ENCODE data around the gene FAM25A. TPM values are rescaled to one million over a fixed set of nuclear protein-coding genes. Genes with fewer than 3 reads are reported as not detected.

Gene FAM25A
- total and polyA plus RNA-seq, 2 experiments from 2014 or later = not detected

DNA sequence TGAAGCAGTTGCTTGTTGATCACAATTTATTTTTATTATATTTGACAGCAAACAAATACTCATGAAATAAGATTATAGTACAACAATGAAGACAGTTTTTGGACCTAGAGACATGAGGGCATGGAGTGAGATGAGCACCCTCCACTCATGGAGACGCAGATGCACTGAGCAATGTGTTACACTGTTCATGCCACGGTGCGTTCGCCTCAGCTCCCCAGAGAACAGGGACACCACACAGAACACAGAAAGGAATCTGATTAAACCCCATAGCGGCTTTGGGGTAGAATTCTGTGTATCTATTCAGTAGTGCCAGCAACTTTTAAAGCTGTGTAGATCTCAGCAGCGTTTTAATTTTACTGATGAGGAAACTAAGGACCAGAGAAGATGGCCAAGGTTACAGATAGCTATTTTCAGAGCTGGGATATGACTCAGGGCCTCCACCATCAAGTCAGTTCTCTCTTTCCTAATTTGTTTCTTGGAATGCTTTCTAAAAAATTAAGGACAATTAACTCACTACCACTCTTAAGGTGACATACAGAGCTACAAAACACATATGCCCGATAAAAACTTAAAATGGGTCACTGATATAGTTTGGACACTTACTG, 33.6 kb downstream of the FAM25A start:
- H3K27ac ChIP-seq = peak overlapping the region; percentile 18
- H3K36me3 ChIP-seq = peaks cover 47% of the 10 kb centered on the region
- H3K9me3 ChIP-seq (ENCODE audit: low read depth) = no peaks in the 10 kb centered on the region
- no peak for DNase-seq (ENCODE audit: low read depth in 1 of 2, low spot score in 1 of 2)
- peaks cover 14% of the 10 kb centered on the region for H3K4me1 ChIP-seq (ENCODE audit: low read depth)
- TF ChIP-seq, protein P1, sequence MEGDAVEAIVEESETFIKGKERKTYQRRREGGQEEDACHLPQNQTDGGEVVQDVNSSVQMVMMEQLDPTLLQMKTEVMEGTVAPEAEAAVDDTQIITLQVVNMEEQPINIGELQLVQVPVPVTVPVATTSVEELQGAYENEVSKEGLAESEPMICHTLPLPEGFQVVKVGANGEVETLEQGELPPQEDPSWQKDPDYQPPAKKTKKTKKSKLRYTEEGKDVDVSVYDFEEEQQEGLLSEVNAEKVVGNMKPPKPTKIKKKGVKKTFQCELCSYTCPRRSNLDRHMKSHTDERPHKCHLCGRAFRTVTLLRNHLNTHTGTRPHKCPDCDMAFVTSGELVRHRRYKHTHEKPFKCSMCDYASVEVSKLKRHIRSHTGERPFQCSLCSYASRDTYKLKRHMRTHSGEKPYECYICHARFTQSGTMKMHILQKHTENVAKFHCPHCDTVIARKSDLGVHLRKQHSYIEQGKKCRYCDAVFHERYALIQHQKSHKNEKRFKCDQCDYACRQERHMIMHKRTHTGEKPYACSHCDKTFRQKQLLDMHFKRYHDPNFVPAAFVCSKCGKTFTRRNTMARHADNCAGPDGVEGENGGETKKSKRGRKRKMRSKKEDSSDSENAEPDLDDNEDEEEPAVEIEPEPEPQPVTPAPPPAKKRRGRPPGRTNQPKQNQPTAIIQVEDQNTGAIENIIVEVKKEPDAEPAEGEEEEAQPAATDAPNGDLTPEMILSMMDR (IDR thresholded peaks at IDR 0.05; ENCODE audit: low read depth, low read length) = no peak
- H3K27me3 ChIP-seq = no peaks in the 10 kb centered on the region
- H3K4me3 ChIP-seq = no peak overlapping the region

DNA sequence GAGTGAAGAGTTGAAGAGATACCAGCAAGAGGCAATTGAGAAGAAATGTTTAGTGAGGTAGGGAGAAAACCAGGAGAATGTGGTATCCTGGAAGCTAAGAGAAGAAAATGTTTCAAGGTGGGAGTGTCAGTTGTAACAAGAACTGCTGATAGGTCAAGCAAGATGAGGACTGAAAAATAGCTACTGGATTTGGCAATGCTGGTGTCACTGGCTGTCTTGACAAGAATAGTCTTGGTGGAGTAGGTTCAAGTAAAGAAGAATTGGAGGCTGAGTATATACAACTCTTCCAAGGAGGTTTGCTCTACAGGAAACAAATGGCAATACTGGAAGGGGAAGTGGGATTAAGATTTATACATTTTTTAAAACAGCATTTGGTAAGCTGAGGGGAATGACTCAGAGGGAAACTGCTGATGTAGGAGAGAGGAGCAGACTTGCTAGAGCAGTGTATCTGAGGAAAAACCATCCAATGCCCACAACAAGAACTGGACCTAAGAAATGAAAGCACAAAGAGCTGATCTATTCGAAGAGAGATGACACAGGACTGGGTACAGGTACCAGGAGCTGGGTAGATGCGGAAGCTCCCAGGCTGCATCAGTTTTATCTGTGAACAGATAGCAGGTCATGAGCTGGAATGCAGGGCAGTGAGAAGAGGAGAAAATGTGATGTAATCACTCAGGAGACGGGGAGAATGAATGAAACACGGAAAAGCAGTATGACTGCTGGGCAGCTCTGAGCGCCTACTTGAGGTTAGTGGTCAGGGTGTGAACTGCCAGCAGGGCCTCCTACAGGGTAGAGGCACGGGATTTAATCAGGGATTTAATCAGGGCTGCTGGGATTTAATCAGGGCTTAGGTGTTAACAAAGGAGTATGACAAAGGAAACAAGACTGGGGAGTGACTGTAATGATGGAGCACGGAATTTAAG, 34.5 kb downstream of the FAM25A start:
- peak in 1 of 2 donors; percentile 72 for DNase-seq (ENCODE audit: low read depth in 1 of 2, low spot score in 1 of 2)
- TF ChIP-seq, protein P1 (IDR thresholded peaks at IDR 0.05; ENCODE audit: low read depth, low read length) = peak; percentile 62
- H3K9me3 ChIP-seq (ENCODE audit: low read depth) = no peaks in the 10 kb centered on the region

DNA sequence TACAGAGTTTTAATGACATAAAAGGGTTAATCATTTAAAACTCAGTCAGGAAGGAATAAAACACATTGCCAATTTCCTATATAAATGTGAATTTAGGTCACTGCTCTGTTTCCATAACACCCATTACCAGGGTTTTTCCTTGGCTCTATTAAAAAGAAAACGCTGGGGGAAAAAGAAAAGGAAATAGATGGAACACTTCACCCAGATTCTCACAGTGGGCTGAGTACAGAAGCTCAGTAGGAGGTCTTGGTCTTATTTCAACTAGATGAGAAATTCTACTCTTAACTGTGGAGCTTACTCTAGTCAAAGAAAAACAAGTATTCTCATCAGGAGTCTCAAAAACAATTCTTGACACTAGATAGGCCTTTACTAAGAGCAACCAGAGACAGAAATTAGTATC, 38.1 kb downstream of the FAM25A start:
- TF ChIP-seq, protein P1 (IDR thresholded peaks at IDR 0.05; ENCODE audit: low read depth, low read length) = no peak
- Histone ChIP-seq H3K27ac (no peak overlapping the region), H3K9me3 (ENCODE audit: low read depth) (no peaks in the 10 kb centered on the region), H3K27me3 (no peaks in the 10 kb centered on the region), H3K4me1 (ENCODE audit: low read depth) (peaks cover 14% of the 10 kb centered on the region), H3K4me3 (no peak overlapping the region), H3K36me3 (peaks cover 54% of the 10 kb centered on the region)
- DNase-seq (ENCODE audit: low read depth in 1 of 2, low spot score in 1 of 2) = no peak

More for the DNA sequence above, 34.5 kb downstream of the FAM25A start:
- Histone ChIP-seq H3K4me3 (no peak overlapping the region), H3K4me1 (ENCODE audit: low read depth) (peaks cover 14% of the 10 kb centered on the region), H3K27me3 (no peaks in the 10 kb centered on the region), H3K36me3 (peaks cover 51% of the 10 kb centered on the region), H3K27ac (peak overlapping the region; percentile 18)

DNA sequence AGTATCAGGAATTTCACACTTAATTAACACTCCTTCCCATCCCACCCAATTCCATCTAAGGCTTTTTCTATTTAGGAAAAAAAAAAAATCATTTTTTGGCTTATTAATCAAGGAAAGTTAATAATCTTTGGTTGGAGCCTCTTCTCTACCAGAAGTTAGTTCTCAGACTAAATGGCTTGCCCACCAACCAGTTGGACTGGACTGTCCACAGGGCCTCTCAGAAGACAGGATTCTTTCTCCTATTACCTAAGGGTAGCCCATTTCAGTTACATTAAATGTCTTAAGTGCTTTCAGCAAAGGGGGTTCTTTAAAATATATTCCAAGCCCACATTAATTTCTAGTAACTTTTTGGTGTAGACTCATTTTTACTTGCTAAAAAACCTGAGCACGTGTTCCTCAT, 39.3 kb downstream of the FAM25A start:
- Histone ChIP-seq H3K9me3 (ENCODE audit: low read depth) (no peaks in the 10 kb centered on the region), H3K36me3 (peaks cover 56% of the 10 kb centered on the region), H3K4me1 (ENCODE audit: low read depth) (peaks cover 12% of the 10 kb centered on the region), H3K27me3 (no peaks in the 10 kb centered on the region), H3K27ac (no peak overlapping the region), H3K4me3 (no peak overlapping the region)
- no peak for DNase-seq (ENCODE audit: low read depth in 1 of 2, low spot score in 1 of 2)
- TF ChIP-seq, protein P1 (IDR thresholded peaks at IDR 0.05; ENCODE audit: low read depth, low read length) = no peak

DNA sequence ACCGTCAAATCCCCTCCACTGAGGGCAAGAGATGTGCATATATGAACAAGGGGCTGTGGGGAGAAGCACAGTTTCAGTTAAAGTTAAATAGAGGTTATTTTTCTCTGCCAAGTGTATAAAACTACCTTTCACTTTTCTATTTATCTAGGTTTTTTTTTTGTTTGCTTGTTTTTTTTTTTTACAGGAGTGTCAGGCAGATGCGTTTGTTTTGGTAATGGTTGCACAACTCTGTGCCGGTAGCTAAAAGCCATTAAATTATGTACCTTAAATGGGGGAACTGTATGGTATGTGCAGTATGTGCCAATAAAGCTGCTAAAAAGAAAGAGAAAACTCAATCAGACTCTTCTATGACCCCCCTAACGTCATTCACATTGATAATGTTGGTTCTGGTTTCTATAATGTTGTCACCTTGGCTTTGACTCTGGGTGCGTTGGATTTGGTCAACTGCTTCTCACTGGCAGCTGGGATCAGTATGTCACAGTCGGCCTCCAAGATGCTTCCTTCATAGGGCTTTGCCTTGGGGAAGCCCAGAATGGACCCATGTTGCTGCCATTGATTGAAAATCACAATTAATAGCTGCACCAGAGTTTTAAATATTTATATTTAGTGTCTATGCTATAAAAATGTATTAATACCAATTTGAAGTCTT, 40.3 kb downstream of the FAM25A start:
- no peak for DNase-seq (ENCODE audit: low read depth in 1 of 2, low spot score in 1 of 2)
- TF ChIP-seq, protein P1 (IDR thresholded peaks at IDR 0.05; ENCODE audit: low read depth, low read length) = no peak

More for the DNA sequence above, 40.3 kb downstream of the FAM25A start:
- Histone ChIP-seq H3K4me1 (ENCODE audit: low read depth) (peaks cover 2% of the 10 kb centered on the region), H3K27me3 (no peaks in the 10 kb centered on the region), H3K27ac (no peak overlapping the region), H3K36me3 (peaks cover 56% of the 10 kb centered on the region), H3K9me3 (ENCODE audit: low read depth) (no peaks in the 10 kb centered on the region), H3K4me3 (no peak overlapping the region)
